ENCODE data around the gene WDR64. TPM values are rescaled to one million over a fixed set of nuclear protein-coding genes. Genes with fewer than 3 reads are reported as not detected.

Gene WDR64
- total and polyA plus RNA-seq, 2 donors (not counting 3 experiments of a cell fraction or from before 2014, with no cell fraction given), result not detected

- BruUV-seq (replicated peaks), result no TSS peak
- H3K27me3 ChIP-seq (ENCODE audit: control insufficient read depth in 2 of 2, insufficient read depth in 2 of 2, low read length in 2 of 2), result no peaks in the 10 kb centered on the region
- no peaks in the 10 kb centered on the region for H3K36me3 ChIP-seq (ENCODE audit: control insufficient read depth in 2 of 2, extremely low read depth in 1 of 2, insufficient read depth in 2 of 2, low read length in 2 of 2)
- H2AFZ ChIP-seq (ENCODE audit: low read depth, low read length), result no peak overlapping the region
- ChIA-PET POLR2A (no interaction called here), CTCF (no interaction called here)
- TF ChIP-seq JUN (IDR thresholded peaks at IDR 0.05; ENCODE audit: borderline replicate concordance, insufficient read depth, insufficient read length, low read depth) (no peak), MYC (IDR thresholded peaks at IDR 0.05; ENCODE audit: low read depth, low read length) (no peak), MAX (IDR thresholded peaks at IDR 0.05; ENCODE audit: insufficient read depth, insufficient read length) (no peak), GATA2 (IDR thresholded peaks at IDR 0.05; ENCODE audit: insufficient read depth, insufficient read length, low read depth, low read length) (no peak), EZH2 (IDR thresholded peaks at IDR 0.05; ENCODE audit: borderline replicate concordance, low read depth, low read length, severe bottlenecking) (no peak), POLR2A (IDR thresholded peaks at IDR 0.05; ENCODE audit: low read depth, low read length) (no peak), FOS (IDR thresholded peaks at IDR 0.05; ENCODE audit: borderline replicate concordance, insufficient read depth, low read length) (no peak), POLR2AphosphoS5 (IDR thresholded peaks at IDR 0.05; ENCODE audit: insufficient read depth, low read depth, low read length) (no peak)
- TF ChIP-seq, protein P1, sequence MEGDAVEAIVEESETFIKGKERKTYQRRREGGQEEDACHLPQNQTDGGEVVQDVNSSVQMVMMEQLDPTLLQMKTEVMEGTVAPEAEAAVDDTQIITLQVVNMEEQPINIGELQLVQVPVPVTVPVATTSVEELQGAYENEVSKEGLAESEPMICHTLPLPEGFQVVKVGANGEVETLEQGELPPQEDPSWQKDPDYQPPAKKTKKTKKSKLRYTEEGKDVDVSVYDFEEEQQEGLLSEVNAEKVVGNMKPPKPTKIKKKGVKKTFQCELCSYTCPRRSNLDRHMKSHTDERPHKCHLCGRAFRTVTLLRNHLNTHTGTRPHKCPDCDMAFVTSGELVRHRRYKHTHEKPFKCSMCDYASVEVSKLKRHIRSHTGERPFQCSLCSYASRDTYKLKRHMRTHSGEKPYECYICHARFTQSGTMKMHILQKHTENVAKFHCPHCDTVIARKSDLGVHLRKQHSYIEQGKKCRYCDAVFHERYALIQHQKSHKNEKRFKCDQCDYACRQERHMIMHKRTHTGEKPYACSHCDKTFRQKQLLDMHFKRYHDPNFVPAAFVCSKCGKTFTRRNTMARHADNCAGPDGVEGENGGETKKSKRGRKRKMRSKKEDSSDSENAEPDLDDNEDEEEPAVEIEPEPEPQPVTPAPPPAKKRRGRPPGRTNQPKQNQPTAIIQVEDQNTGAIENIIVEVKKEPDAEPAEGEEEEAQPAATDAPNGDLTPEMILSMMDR (IDR thresholded peaks at IDR 0.05; ENCODE audit: extremely low read depth in 1 of 2, insufficient read depth in 1 of 2, low read depth in 1 of 2, low read length in 2 of 2), result no peak
- H3K4me3 ChIP-seq (replicated peaks in 1 of 3; ENCODE audit: insufficient read depth in 1 of 3, low read depth in 1 of 3, low read length in 3 of 3), result no peak overlapping the region
- no peaks in the 10 kb centered on the region for H3K9me3 ChIP-seq (replicated peaks; ENCODE audit: control insufficient read depth, insufficient read depth, low read length)
- H3K9me1 ChIP-seq (replicated peaks; ENCODE audit: control insufficient read depth, extremely low read depth, insufficient read depth, low read length), result no peaks in the 10 kb centered on the region
- DNase-seq (ENCODE audit: low read depth, low spot score) (no peak), FAIRE-seq (no peak)
- no peaks in the 10 kb centered on the region for H3K79me2 ChIP-seq (ENCODE audit: control insufficient read depth, insufficient read depth, low read length)
- no peaks in the 10 kb centered on the region for H3K4me1 ChIP-seq (ENCODE audit: control insufficient read depth, extremely low read depth, insufficient read depth, low read length)
- intact Hi-C loops (cut with micrococcal nuclease) (no loop called here), dilution Hi-C loops (cut with MboI; ENCODE audit: extremely low pct_ligation_motif_present, low sequenced_read_pairs) (no loop called here)
- no peak overlapping the region for H3K9ac ChIP-seq (replicated peaks; ENCODE audit: extremely low read depth, insufficient read depth, low read length)
- no peak overlapping the region for H3K27ac ChIP-seq (ENCODE audit: insufficient read depth, low read depth, low read length)
- H4K20me1 ChIP-seq (replicated peaks; ENCODE audit: control insufficient read depth, extremely low read depth, insufficient read depth, low read length), result no peaks in the 10 kb centered on the region
- H3K4me2 ChIP-seq (ENCODE audit: insufficient read depth, low read length), result no peak overlapping the region
These were observed 170.8 kb downstream of the WDR64 start for GRCh38 chr1:241822846-241823245.

Data from endothelial cell of umbilical vein (primary cell).